GM23248 (cell line): ENCODE measurements around the gene IL4R. TPM values are rescaled to one million over a fixed set of nuclear protein-coding genes. Genes with fewer than 3 reads are reported as not detected.

ENCODE experiments used
- DNase-seq: peaks from one replicate; pipeline ENCODE4 v3.0.0-alpha.2; 2015
- H2AFZ ChIP-seq: fragments of 200-600 bp; sonication (generic); 2 replicates; pipeline ENCODE4 v1.6.1; 2016; ENCODE audit warnings: antibody characterized with exemption
- H3F3A ChIP-seq: fragments of 200-600 bp; sonication (generic); 2 replicates; pipeline ENCODE4 v1.6.1; 2016; ENCODE audit warnings: mild to moderate bottlenecking, antibody characterized with exemption, mixed run types; ENCODE audit not compliant: insufficient read depth
- H3K27ac ChIP-seq: fragments of 200-600 bp; sonication (generic); 2 replicates; pipeline ENCODE4 v1.5.1; 2016; ENCODE audit warnings: mild to moderate bottlenecking
- H3K27me3 ChIP-seq: fragments of 200-600 bp; sonication (generic); replicated peaks from 2 replicates; pipeline ENCODE4 v1.6.1; 2016; ENCODE audit warnings: mild to moderate bottlenecking; ENCODE audit not compliant: insufficient read depth
- H3K36me3 ChIP-seq: fragments of 200-600 bp; sonication (generic); 2 replicates; pipeline ENCODE4 v1.6.1; 2016; ENCODE audit warnings: low read depth, mild to moderate bottlenecking
- H3K4me1 ChIP-seq: fragments of 200-600 bp; sonication (generic); 2 replicates; pipeline ENCODE4 v1.6.1; 2016; ENCODE audit warnings: mild to moderate bottlenecking; ENCODE audit not compliant: insufficient read depth
- H3K4me2 ChIP-seq: fragments of 200-600 bp; sonication (generic); one replicate; pipeline ENCODE4 v1.6.1; 2016; ENCODE audit warnings: mild to moderate bottlenecking; ENCODE audit not compliant: unreplicated experiment
- H3K4me3 ChIP-seq: fragments of 200-600 bp; sonication (generic); 2 replicates; pipeline ENCODE4 v1.5.1; 2016; ENCODE audit warnings: mild to moderate bottlenecking
- H3K79me2 ChIP-seq: fragments of 200-600 bp; sonication (generic); 2 replicates; pipeline ENCODE4 v1.6.1; 2016; ENCODE audit warnings: mild to moderate bottlenecking; ENCODE audit not compliant: insufficient read depth
- H3K9ac ChIP-seq: fragments of 200-600 bp; sonication (generic); 2 replicates; pipeline ENCODE4 v1.6.1; 2016; ENCODE audit warnings: mild to moderate bottlenecking
- H3K9me2 ChIP-seq: fragments of 200-600 bp; sonication (generic); 2 replicates; pipeline ENCODE4 v1.6.1; 2016; ENCODE audit warnings: mixed run types, mild to moderate bottlenecking, moderate library complexity; ENCODE audit not compliant: insufficient read depth
- H3K9me3 ChIP-seq: fragments of 200-600 bp; sonication (generic); one replicate; pipeline ENCODE4 v1.6.1; 2017; ENCODE audit warnings: low read depth
- H4K20me1 ChIP-seq: fragments of 200-600 bp; sonication (generic); 2 replicates; pipeline ENCODE4 v1.6.0; 2016; ENCODE audit not compliant: insufficient read depth
- EZH2 ChIP-seq: fragments of 200-600 bp; sonication (generic); IDR thresholded peaks from 2 replicates; pipeline ENCODE4 v1.6.1; 2018; ENCODE audit warnings: antibody characterized with exemption, mild to moderate bottlenecking; ENCODE audit not compliant: insufficient read depth, poor library complexity, severe bottlenecking
- EZH2phosphoT487 ChIP-seq: fragments of 200-600 bp; sonication (generic); IDR thresholded peaks from 2 replicates; pipeline ENCODE4 v1.6.1; 2018; ENCODE audit warnings: antibody characterized with exemption, moderate library complexity, mild to moderate bottlenecking, low read depth; ENCODE audit not compliant: insufficient read depth
- WGBS, 2 experiments: methylation state at CpG; one replicate each; pipeline ENCODE4 v1.1.6; 2015 to 2017; ENCODE audit warnings: low lambda C conversion rate in 2 of 2, low coverage in 1 of 2; ENCODE audit errors: missing lambda C conversion rate in 2 of 2; 5-methylcytosine and 5-hydroxymethylcytosine counted together
- in situ Hi-C: fragments of 300-500 bp; cut with MboI; formaldehyde crosslinking; loops from 2 replicates; pipeline ENCODE4 v1.15.0; 2020
- polyA plus RNA-seq: library from polyadenylated mRNA; unstranded; fragments of >200 nt; fragmentation: Nextera tagmentation; extraction: Ambion mirVana; gene quantifications from 2 replicates; pipeline ENCODE4 v1.2.1, GENCODE V29; 2016
- total RNA-seq: library from RNA; depleted of rRNA; stranded (reverse); fragments of >200 nt; shearing (Covaris generic); gene quantifications from 2 replicates; pipeline ENCODE4 v1.2.3, GENCODE V29; 2014

IL4R gene
- total and polyA plus RNA-seq, 2 experiments from 2014 or later, result 11.7 to 17.7 TPM

DNA sequence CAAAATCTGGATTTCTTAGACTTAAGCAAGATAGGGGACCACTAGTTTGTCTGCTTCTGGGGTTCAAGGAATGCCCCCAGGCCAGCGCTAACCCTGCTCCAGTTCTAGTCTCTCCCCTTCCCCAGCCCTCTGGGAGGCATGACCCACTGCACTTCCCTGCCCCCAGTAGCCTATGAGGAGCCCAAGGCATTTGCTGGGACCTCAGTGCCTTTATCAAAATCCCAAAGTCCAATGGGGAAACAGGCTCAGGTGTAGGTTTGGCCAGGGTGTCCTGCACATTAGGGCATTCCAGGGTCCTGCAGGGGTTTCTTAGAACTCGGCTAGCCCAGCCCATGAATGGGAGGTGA lies 1.2 kb downstream of the IL4R start:
- H3K36me3 ChIP-seq, result no peaks in the 10 kb centered on the region
- peaks cover 36% of the 10 kb centered on the region for H3F3A ChIP-seq
- peak overlapping the region; percentile 91 for H3K27ac ChIP-seq
- H3K9me2 ChIP-seq, result no peaks in the 10 kb centered on the region
- peak overlapping the region; percentile 100 for H3K9ac ChIP-seq
- in situ Hi-C loops, result no loop called here
- peaks cover 24% of the 10 kb centered on the region for H3K4me1 ChIP-seq
- TF ChIP-seq EZH2phosphoT487 (no peak), EZH2 (no peak)
- WGBS, 2 experiments, result 50 to 78% methylated on average over 2 of the region's 2 CpGs
- H3K9me3 ChIP-seq, result no peaks in the 10 kb centered on the region
- H3K79me2 ChIP-seq, result peaks cover 56% of the 10 kb centered on the region
- H3K4me2 ChIP-seq, result peak overlapping the region; percentile 75
- H2AFZ ChIP-seq, result no peak overlapping the region
- H3K4me3 ChIP-seq, result peak overlapping the region; percentile 96
- no peaks in the 10 kb centered on the region for H4K20me1 ChIP-seq
- DNase-seq, result no peak
- H3K27me3 ChIP-seq, result no peaks in the 10 kb centered on the region

DNA sequence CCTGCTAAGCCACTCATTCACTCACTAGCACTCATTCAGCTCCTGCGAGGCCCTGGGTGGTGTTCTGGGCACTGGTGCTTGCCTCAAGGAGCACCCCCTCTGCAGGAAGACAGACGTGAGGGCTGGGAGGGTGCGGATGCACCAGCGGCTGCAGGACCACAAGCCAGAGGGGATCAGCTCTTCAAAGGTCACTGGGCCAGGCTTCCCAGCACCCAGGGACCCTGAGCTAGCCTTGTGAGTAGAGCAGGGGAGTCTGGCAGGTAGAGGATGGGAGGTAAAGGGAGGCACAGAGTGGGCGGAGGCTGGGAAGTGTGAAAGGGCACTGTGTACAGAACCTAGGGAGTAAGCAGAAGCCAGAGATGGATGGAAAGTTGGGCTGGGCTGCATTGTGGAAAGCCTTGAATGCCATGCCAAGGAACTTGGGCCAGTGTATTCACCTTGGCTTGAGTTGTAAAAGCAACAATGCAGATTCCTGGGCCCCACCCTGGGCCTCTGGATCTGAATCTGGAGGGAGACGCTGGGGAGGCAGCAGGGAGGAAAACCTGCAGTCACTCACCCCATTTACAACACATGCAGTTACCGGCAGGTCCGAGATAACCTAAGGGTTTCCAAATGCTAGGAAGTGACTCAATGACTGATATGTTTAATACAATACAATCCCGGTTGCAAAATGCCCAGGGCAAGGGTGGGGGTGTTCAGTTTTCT lies 1.7 kb downstream of the IL4R start:
- peak; percentile 72 for DNase-seq
- peaks cover 26% of the 10 kb centered on the region for H3K4me1 ChIP-seq
- peak overlapping the region; percentile 91 for H3K27ac ChIP-seq
- WGBS, 2 experiments, result 21 to 26% methylated on average over 9 of the region's 9 CpGs
- H3F3A ChIP-seq, result peaks cover 39% of the 10 kb centered on the region
- TF ChIP-seq EZH2 (no peak), EZH2phosphoT487 (no peak)
- H3K36me3 ChIP-seq, result no peaks in the 10 kb centered on the region
- no peaks in the 10 kb centered on the region for H3K9me3 ChIP-seq
- no peaks in the 10 kb centered on the region for H3K27me3 ChIP-seq
- peak overlapping the region; percentile 100 for H3K9ac ChIP-seq
- H3K9me2 ChIP-seq, result no peaks in the 10 kb centered on the region
- H3K79me2 ChIP-seq, result peaks cover 61% of the 10 kb centered on the region
- H4K20me1 ChIP-seq, result no peaks in the 10 kb centered on the region
- H2AFZ ChIP-seq, result no peak overlapping the region
- in situ Hi-C loops, result no loop called here
- peak overlapping the region; percentile 75 for H3K4me2 ChIP-seq
- peak overlapping the region; percentile 96 for H3K4me3 ChIP-seq

DNA sequence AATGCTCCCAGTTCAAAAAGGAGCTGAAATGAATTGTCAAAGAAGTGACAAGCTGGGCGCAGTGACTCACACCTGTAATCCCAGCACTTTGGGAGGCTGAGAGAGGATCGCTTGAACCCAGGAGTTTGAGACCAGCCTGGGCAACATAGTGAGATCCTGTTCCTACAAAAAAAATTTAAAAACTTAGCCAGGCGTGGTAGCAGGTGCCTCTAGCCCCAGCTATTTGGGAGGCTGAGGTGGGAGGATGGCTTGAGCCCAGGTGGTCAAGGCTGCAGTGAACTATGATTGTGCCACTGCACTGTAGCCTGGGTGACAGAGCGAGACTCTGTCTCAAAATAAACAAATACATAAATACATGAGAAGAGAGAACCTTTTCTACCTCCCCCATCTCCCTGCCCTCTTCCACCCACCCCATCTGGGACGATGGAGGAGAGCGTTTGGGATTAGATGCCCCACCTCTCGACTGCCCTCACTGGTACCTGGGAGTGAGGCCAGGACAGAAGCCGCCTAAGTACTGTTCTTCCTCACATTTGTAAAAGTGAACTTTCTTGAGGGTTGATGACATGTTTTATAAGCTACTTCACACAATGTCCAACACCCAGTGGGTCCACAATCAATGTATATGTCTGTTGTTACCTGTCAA lies 2.4 kb downstream of the IL4R start:
- H3K4me2 ChIP-seq, result peak overlapping the region; percentile 75
- no peak overlapping the region for H2AFZ ChIP-seq
- no peaks in the 10 kb centered on the region for H4K20me1 ChIP-seq
- H3K4me3 ChIP-seq, result peak overlapping the region; percentile 96
- peaks cover 68% of the 10 kb centered on the region for H3K79me2 ChIP-seq
- H3F3A ChIP-seq, result peaks cover 42% of the 10 kb centered on the region
- H3K27ac ChIP-seq, result peak overlapping the region; percentile 91; the same call in 1 of the 2 replicates
- in situ Hi-C loops, result no loop called here
- peak overlapping the region; percentile 100; the same call in 1 of the 2 replicates for H3K9ac ChIP-seq
- H3K9me2 ChIP-seq, result no peaks in the 10 kb centered on the region
- DNase-seq, result no peak
- 54 to 57% methylated on average over 8 of the region's 8 CpGs for WGBS, 2 experiments
- H3K4me1 ChIP-seq, result peaks cover 33% of the 10 kb centered on the region
- no peak for TF ChIP-seq EZH2
- no peak for TF ChIP-seq EZH2phosphoT487
- H3K9me3 ChIP-seq, result no peaks in the 10 kb centered on the region
- H3K27me3 ChIP-seq, result no peaks in the 10 kb centered on the region
- no peaks in the 10 kb centered on the region for H3K36me3 ChIP-seq

DNA sequence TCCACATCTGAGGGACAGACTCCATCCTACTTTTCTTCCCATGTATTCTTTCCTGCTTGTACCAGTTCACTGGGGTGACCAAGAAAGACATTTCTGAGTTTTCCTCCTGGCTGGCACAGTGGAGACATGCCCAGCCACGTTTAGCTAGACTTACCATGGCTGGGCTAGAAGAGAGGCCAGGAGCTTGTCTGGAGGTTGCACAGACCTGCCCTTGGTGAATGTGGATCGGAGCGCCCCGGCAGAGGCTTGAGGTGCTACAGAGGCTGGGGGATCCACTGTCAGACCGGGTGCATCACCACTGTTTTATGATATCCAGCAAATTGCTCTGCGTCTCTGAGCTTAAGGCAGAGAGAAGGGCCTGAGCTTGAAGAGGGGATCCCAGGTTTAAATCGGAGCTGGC lies 3.5 kb downstream of the IL4R start:
- H3K79me2 ChIP-seq, result peaks cover 79% of the 10 kb centered on the region
- in situ Hi-C loops, result no loop called here
- H3K9ac ChIP-seq, result no peak overlapping the region
- H2AFZ ChIP-seq, result no peak overlapping the region
- 69 to 74% methylated on average over 7 of the region's 7 CpGs for WGBS, 2 experiments
- no peak for DNase-seq
- H3K4me1 ChIP-seq, result peaks cover 39% of the 10 kb centered on the region
- H3K9me2 ChIP-seq, result no peaks in the 10 kb centered on the region
- no peaks in the 10 kb centered on the region for H3K27me3 ChIP-seq
- TF ChIP-seq EZH2 (no peak), EZH2phosphoT487 (no peak)
- H3K36me3 ChIP-seq, result no peaks in the 10 kb centered on the region
- H3K4me2 ChIP-seq, result no peak overlapping the region
- no peak overlapping the region for H3K4me3 ChIP-seq
- no peaks in the 10 kb centered on the region for H4K20me1 ChIP-seq
- peaks cover 45% of the 10 kb centered on the region for H3F3A ChIP-seq
- no peak overlapping the region for H3K27ac ChIP-seq
- no peaks in the 10 kb centered on the region for H3K9me3 ChIP-seq
